ENCODE results near the gene CEACAM6.
A peak's percentile ranks its signal among the peaks of the same experiment; 100 is the strongest.
"Not testable (repeated sequence)": the region's sequence is repeated elsewhere in the genome, so short reads cannot be mapped to it uniquely, and the experiment has no call there.

CEACAM6 gene

DNA sequence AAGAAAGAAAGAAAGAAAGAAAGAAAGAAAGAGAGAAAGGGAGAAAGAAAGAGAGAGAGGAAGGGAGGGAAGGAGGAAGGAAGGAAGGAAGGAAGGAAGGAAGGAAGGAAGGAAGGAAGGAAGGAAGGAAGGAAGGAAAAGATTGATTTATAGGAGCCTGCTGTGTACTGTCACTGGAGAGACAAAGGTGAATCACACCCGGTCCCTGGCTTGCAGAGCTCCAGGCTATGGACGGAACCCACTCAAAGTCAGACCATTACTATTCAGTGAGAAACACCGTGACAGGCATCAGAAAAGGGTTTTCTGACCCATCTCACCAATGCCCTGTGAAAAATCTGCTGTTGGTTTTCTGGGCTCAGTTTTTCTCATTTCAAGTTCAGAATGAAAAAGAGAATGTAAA is 7.3 kb upstream of the CEACAM6 start:
- DNase-seq: no peak

- not testable (repeated sequence) for DNase-seq
Observed at GRCh38 chr19:41750248-41751134, 4.8 kb upstream of the CEACAM6 start.

GRCh38 chr19:41753159-41753558 is 2.2 kb upstream of the CEACAM6 start:
- peak; percentile 71 for DNase-seq

DNA sequence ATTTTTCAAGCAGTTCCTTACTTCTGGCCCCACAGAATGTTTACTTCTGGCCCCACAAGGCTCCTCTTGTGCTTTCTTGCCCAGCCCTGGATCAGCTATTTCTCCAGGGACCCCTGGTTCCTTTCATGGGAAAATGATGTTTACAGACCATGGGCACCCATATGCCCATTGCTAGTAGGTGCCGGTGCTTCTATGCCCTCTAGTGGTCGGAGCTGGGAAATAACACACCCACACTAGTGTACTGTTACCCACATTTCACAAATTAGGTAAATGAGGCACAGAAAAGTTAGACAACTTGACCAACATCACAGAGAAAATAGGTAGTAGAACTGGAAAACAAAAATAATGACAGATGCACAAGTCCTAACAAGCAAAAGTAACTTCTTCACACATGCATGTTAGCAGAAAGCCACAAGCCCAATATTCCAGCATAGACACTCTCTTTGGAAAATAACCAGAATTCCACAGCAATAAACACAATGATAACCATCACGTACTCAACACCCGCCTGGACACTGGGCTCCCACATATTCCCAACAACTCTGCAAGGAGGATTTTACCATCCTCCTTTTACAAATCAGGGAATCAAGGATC is 1.3 kb upstream of the CEACAM6 start:
- peak; percentile 78 for DNase-seq

DNA sequence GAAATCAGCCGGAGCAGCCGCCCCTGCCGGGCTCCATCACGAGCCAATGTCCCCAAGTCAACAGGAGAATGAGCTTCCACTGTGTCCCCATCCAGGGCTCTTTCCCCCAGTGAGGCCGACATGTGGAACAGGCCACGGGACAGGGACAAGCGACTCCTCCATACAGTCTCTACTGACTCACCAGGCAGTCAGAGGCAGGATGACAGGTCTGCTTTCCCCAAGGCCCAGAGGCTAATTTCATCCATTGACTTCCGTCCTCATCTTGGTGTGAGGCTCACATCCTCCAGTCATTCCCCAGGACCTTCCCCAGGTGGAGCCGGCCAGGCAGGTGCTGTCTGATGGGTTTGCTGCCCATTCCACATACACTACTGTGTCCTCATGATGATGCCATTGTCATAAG is 3.5 kb downstream of the CEACAM6 start:
- no peak for DNase-seq

GRCh38 chr19:41767115-41767514 is 11.8 kb downstream of the CEACAM6 start:
- DNase-seq: no peak

DNA sequence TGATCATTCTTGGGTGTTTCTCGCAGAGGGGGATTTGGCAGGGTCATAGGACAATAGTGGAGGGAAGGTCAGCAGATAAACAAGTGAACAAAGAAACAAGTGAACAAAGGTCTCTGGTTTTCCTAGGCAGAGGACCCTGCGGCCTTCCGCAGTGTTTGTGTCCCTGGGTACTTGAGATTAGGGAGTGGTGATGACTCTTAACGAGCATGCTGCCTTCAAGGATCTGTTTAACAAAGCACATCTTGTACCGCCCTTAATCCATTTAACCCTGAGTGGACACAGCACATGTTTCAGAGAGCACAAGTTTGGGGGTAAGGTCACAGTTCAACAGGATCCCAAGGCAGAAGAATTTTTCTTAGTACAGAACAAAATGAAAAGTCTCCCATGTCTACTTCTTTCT is 12.8 kb downstream of the CEACAM6 start:
- not testable (repeated sequence) for DNase-seq

GRCh38 chr19:41769608-41770007 is 14.3 kb downstream of the CEACAM6 start:
- DNase-seq: no peak

GRCh38 chr19:41771410-41771809 is 16.1 kb downstream of the CEACAM6 start:
- no peak for DNase-seq

DNA sequence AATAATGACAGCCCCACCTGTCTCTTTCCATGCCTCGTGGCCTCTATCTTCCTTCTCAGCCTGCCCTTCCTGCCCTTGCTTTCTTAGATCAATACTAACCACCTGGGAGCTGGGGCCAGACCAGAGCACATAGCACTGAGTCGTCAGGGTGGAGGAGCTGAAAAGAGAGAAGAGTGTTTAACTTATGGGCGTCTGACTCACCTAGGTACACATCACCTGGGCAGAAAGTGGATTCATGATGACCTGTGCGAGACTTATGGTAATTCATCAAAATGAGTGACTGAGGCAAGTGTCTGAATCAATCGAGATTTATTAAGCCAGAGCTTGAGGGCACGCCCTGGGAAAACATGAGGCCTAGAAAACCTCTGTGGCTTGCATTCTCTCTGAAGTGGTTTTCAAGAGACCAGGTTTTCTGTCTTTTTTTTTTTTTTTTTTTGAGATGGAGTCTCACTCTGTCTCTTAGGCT is 19.2 kb downstream of the CEACAM6 start:
- peak; percentile 71 for DNase-seq

DNA sequence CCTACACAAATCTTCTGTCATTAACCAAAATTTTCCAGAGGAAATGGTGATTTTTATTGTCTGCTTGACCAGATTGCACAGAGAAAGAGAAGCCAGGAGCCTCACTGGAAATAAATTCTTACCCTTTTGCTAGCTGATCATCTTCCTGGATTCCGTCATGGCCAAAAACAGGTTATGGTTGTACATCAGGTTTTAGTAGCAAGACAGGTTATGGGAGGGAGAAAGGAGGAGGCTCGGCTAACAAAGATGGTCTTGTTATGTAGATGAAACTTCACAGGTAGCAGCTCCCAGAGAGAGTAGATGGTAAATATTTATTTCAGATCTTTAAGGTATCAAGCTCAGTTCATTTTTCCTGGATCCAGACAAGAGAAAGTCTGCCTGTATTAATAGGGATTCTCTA is 21.4 kb downstream of the CEACAM6 start:
- no peak for DNase-seq

GRCh38 chr19:41783612-41784011 is 28.3 kb downstream of the CEACAM6 start:
- no peak for DNase-seq

GRCh38 chr19:41784312-41784711 is 29.0 kb downstream of the CEACAM6 start:
- DNase-seq: no peak

DNA sequence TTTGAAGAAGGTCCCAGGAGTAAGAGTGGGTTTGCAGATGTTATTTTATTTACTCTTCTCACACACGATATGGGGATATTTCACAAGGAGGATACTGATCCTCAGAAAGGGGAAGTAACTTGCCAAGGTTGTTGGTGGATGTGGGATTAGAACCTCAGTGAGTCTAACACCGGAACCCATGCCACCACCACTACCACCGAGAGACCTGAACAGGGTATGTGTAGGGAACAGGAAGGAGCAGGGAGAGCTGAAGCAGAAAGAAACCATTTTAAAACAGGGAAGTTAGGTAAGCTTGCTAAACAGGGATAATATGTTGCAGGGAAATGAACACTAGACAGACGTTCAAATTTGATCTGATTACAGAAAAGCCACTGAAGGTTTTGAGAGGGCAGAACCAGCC is 29.4 kb downstream of the CEACAM6 start:
- no peak for DNase-seq

DNA sequence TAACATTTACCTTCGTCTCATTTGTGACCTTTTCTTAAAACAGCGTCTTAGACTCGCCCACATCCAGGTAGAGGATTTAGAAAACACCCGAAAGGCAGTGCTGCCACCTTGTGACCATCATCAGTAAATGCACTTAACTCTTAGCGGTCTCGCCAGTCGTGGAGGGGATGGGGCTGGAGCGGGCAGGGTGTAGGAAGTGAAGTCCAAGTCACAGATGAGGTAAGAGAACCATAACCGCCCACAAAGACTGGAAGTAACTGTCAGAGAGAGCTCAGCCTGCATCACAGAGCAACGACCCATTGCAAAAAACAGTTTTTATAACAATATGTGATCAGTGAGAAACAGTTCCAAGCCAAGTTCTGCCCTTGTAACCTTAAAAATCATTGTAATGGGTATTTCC is 30.3 kb downstream of the CEACAM6 start:
- DNase-seq: peak; percentile 80

- DNase-seq: no peak
Observed at GRCh38 chr19:41787055-41787454, 31.7 kb downstream of the CEACAM6 start.

- not testable (repeated sequence) for DNase-seq
Observed at GRCh38 chr19:41788518-41788917, 33.2 kb downstream of the CEACAM6 start.

DNA sequence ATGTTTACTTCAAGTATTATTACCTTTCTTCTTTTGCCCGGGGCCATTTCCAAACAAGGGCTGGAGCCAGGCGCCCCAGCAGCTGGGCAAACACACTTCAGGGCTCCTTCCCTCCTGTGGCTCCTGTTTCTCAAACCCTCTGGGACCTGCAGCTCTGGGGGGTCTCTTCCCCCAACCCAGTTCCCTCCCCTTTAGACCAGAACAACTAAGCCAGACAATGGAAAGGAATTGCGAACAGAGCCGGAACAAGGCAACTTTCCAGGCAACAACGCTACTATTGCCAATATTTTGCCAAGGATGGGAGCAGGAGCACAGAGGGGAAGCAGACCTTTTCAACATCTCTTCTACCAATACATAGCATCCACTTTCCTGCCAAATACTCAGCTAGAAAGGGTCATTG is 33.7 kb downstream of the CEACAM6 start:
- DNase-seq: not testable (repeated sequence)

DNA sequence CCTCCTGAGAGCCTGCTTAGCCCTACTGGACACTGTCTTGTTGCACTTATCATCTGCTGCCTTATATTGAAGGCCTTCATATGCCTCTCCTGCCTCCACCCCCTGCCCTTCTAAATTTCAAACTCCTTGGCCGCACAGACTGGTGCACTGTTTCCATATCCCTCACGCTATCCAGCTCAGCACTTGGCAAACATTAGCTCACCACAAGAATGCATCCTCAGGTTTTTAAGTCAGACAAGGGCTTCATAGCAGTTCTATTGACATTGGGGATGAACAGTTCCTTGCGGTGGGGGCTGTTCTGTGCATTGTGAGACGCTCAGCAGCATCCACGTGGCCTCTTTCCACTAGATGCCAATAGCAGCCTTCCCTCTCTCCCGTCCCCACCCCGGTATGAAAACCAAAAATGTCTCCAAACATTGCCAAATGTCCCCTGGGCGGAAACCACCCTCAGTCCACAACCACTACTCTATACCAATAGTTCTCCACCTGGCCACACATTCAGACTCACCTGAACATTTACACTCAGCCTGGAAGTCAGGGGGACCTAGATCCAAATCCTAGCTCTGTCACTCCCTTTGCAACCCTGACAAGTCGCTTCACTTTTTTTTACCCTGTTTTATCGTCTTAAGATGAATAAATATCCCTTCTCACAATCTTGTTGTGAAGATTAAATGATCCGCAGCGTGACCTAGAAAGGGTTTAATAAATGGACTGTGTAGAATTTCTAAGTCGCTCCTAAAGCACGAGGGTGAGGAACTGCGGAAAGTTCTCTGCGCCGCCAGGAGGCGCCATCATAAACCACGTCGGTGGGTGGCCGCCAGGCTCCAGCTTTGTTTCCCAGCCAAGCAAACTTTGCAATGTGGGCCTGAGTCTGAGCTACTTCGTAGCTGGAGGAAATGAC is 37.4 kb downstream of the CEACAM6 start:
- DNase-seq: peak; percentile 41

- DNase-seq: no peak
Observed at GRCh38 chr19:41793414-41793727, 38.0 kb downstream of the CEACAM6 start.

- peak; percentile 72 for DNase-seq
Observed at GRCh38 chr19:41795031-41795461, 39.7 kb downstream of the CEACAM6 start.

- no peak for DNase-seq
Observed at GRCh38 chr19:41796362-41796761, 41.0 kb downstream of the CEACAM6 start, which contains the start of gene CEACAM3. Gene CEACAM3 (plus strand): TSS chr19:41796587. CDS start chr19:41796678, 91 bp downstream.

GRCh38 chr19:41796901-41797300 is 41.6 kb downstream of the CEACAM6 start:
- no peak for DNase-seq

Data from CD4-positive, alpha-beta T cell treated with Interleukin-17A for 1 hour (primary cell).